GM21390 (cell line): Measurements from ENCODE around the gene SVIP.

Source experiments
- ATAC-seq: cut with Tn5 transposase; IDR thresholded peaks from one replicate; pipeline ENCODE4 v1.9.1; 2021; ENCODE audit not compliant: unreplicated experiment

The SVIP gene, protein sequence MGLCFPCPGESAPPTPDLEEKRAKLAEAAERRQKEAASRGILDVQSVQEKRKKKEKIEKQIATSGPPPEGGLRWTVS

DNA sequence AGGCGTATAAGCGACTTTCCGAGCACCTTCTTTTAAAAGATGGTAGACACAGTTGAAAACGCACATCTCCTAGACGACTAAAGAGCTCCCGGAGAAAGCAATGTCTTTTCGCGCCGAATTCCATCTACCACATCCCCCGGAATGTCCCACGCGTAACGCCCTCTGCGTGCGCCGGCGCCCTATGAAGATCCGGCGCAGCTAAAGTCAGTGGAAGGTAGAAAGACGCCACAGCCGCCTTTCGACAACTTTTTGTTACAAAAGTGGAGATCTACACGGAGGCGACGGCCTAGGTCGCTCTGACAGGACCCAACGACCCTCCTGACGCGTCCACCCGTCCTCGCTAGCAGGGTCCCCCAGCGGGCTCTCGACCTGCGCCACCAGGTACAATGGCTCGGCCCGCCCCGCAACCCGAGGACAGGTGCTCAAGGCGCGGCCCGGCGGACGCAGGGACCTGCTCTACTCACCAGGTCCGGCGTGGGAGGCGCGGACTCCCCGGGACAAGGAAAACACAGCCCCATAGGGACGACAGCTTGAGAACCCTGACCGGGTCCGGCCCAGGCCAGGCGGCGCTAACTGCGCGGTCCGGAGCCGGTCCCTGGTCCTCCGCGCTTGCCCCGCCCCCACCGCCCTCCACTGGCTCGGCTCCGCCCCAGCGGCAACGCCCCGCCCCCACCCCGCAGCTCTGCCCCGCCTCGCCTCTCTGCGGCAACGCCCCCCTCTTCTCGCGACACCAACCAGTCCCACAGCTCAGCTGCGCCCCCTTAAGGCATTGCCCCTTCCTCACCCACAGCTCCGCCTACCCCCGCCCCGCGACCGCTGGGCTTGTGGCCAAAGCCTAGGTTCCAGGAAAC lies at the start of gene SVIP:
Gene SVIP, minus strand, starts transcription at position 571 of the 851 bp plus-strand sequence. Its CDS starts 53 bp downstream, at position 518.
- ATAC-seq = peak; percentile 89

DNA sequence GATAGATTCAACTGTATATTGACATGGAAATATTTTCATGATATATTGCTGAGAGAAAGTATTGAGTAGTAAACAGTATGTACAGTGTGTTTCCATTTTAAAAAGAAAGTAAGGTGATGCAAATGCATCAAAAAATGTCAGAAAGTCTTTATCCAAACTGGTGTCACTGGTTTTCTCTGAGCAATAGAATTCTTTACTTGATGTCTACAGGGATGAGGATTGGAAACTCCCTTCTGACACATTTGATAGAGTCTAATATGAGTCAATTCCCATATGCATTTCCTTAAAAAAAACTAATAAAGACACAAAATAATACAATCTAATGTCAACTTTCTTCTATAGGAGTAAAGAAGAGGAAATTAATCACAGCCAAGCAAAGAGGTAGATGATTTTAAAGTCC lies 49.0 kb upstream of the SVIP start:
- ATAC-seq = no peak

DNA sequence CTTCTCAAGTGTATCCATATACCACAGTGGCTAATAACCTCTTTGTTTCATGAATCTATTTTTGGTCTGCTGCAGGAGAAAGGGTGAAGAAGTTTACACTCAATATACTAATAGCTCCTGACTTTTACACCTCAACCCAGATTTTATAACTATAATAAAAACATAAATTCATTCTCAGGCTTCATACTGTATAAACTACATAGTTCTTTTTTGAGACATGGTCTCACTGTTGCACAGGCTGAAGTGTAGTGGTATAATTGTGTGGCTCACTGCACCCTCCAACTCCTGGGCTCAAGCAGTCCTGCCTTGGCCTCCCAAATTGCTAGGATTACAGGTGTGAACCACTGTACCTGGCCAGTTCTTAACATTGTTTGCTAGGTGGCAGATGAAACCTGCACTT lies 48.4 kb upstream of the SVIP start:
- ATAC-seq = no peak

DNA sequence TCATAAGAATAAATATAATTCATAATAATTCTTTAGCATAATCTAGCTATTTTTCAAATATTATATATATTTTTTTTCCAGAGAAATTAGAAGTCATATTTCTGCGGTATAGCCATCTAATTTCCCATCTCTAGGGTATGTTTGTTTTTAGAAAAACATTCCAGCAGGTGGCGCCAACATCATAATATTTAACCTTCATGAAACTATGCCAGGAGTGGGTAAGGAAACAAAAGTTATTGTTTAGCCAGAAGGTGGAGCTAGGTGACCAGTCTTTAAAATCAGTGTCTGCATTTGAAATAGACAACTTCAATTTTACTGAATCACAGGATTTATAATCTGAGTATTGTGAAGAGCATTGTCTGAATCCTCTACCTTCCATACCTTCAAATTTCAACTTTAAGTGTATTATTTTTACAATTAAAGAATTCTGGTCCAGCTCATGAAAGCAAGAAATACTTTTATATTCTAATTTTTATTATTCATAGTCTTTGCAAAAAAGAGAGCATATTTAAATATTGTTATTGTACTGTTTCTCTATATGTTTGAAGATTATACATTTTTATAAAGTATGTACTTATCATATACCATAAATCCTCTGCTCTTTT lies 46.4 kb upstream of the SVIP start:
- ATAC-seq = peak; percentile 97

DNA sequence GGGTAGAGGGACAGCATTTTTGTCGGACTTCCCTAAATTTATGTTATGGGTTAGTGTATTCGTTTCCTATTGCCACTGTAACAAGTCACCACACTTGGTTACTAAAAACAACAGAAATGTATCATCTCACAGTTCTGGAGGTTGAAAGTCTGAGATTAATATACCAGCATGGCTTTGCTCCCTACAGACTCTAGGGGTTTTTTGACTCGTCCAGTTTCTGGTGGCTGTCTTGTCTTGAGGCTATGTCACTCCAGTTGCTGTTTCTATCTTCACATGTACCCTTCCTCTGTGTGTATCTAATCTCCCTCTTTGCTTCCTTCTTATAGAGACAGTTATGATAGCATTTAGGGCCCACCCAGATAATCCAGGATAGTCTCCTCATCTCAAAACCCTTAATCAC lies 39.7 kb upstream of the SVIP start:
- ATAC-seq = peak; percentile 63

DNA sequence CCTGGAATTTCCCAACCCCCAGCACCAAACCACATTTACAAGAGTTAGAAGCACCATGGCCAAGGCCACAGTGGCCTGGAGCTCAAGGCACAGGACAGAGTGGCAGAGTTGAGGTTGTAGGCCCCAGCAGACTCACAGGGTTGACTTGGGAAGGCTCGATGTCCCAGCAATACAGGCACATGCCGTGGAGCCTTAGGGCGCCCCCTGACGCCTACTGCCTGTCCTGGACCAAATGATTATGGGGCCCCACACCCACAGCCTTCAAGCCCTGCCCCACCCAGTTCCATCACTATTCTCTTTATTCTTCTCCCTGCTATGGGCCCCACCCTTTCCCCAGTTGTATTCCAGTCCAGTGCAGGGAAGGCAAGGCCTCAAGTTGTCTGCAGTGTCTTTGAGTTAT lies 30.6 kb upstream of the SVIP start, which contains the start of gene CCDC179:
Gene CCDC179, minus strand, starts transcription at position 234 of the 400 bp plus-strand sequence. Its CDS starts 53 bp downstream, at position 181.
- ATAC-seq = no peak

DNA sequence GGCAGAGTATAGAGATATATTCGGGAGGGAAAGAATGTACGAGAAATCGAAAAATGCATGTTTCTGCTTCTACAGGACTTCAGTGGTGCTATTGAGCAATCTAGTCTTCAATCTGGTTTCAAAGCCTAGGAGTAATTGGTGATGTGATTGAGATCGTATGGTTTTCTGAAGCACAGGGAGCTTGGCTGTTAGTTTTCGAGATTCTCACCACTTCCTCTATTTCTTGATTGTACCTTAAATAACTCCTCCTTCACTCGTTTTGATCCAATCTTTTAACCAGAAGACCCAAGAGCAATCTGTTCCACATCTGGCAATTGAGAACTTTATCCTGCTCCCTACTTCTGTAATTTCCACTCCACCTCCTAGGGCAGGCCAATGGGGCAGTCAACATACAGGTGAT lies 30.2 kb upstream of the SVIP start:
- ATAC-seq = no peak

DNA sequence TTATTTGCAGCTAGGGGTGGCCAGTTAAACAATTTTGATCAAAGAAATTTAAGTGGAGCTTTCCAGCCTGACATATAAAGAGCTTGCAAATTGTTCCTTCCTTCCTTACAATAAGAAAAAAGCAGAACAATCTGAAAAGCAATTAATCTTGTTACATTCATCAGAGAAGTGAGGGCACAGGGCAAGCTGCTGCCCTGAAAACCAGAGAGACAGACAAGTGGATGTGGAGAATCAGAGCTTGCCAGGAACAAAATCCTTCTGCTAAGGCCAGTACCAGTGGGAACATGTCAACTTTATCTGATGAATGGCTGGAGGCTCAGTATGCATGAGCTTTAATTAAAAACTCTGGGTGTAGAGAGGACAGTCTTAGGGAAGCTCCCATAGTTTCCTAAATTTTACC lies 21.9 kb upstream of the SVIP start:
- no peak for ATAC-seq

DNA sequence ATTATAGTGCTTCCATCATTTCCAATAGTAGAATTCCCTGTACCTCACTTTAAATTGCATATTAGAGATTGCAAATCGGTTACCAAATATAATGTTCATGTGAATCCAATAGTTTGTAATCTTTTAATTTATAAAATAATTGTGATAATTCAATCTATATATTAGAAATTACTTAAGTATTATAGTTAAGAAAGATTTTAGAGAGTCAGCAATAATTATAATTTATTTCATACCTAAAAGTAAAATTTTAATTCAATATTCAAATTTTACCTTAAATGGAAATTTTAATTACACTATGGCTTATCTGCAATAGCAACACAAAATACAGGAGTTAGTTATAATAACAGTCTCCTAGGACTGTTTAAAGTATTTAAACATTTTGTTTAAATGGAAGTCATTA lies 17.1 kb upstream of the SVIP start:
- no peak for ATAC-seq

DNA sequence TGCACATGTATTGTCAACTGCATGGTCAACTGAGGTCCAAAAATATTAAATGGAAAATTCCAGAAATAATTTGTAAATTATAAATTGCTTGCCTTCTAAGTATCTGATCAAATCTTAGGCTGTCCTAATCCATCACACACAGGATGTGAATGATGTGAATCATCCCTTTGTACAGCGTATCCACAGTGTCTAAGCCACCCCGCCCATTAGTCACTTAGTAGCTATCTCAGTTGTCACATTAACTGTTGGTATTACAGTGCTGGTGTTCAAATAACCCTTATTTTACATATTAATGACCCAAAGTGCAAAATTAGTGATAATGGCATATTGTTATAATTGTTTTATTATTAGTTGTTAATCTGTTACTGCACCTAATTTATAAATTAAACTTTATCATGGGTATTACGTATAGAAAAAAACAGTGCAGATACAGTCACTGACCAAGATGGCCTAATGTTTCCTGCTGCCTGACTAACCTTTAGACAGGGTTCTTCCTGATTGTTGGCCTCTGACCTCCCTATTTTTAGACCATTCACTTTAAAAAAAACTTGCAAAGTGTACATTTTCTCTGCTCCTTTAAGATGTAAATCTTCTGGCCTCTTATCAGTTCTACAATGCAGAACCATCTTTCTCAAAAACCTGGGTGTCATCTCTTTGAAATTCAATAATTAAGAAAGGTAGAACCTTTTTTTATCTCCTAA lies 2.9 kb upstream of the SVIP start:
- no peak for ATAC-seq

DNA sequence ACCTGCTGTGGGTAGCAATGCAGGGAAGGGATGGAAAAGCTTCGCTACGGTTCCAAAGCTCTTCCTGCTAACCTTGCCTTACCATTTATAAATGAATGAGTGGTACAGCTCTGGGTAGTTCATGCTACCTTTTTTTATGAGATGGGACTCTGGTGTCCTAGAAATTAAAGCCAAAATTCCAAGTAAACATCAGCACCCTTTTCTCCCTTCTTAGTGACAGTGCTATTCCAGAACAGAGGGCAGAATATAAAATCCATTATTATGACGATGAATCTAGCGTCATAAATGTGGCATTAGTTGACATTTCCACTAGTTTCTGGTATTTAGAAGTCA lies 447 bp upstream of the SVIP start:
- ATAC-seq = no peak

DNA sequence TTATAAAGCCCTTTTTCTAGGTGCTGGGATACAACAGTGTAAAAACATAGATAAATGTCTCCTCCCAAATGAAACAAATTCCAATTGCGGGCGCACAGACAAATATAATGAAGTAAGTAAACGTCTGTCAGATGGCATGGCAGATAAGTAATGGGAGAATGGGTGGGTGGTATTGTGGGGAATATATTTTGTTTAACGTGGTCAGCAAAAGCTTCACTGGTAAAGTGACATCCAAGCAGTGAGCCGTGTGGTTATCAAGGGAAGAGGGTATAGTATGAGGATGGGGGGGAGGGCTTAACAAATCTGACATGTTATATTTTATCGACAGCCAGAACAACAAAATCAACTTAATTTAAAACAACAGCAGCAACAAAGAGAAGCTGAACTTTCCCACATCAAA lies 1.2 kb downstream of the SVIP start:
- no peak for ATAC-seq

DNA sequence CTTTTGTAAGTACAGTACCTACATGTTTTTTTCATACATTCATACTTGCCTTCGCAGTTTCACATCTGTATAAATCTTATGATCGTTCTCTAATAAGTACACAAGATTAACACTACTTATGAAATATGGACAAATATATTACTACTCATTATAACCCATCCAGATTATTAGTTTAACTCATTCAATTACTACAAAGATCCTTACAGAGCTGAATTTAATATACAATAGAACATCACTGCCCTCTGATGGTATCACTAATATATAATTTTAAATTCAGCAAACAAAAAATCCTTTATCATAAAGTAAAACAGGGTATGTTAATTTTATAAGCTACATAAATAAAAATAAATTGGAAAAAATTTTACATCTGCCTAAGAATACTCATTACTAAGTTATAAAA lies 7.4 kb downstream of the SVIP start:
- ATAC-seq = no peak

DNA sequence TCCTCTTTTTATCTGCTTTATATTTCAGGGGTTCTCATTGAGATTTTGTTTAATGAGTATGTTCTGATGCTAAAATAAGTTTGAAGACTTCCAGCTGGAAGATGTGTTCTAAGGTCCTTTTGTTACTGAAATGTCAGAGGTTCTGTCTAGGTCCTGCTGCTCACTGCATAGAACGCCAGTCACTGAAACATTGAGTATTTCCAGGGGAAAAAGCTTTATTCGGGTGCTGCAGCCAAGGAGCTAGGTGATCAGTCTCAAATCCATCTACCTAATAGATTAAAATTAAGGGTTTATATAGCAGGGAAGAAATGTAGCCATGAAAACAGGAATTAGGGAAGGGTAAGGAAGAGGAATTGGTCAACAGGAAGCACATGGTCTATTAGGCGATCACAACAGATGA lies 19.7 kb downstream of the SVIP start:
- ATAC-seq = no peak

DNA sequence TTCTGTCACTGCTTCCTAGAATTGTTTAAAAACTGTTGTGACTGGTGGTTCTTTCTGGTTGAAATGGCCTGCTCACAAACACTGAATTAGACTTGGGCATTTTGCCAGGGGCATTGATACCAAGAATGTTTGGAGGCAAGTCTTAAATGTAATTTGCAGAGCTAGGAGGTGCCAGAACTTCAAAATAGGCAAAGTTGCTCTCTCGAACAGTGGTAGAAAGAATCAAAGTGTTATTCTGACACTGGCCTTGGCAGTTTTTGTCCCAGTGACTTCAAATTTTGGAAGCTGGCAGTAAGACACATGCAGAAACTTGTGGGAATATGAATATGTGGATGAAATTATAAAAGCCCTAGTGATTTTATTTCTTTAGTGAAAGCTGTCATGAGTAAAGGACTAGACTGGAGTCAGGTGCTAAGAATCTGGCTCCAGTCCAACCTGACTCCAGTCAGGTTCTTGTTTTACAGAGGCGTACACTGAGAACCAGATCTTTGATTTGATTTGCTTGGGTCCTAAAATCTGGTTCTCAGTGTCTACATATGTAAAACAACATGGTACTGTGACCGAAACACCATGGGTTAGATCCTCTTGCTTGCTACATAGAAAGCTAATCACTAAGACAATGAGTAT lies 20.9 kb downstream of the SVIP start:
- ATAC-seq = peak; percentile 22

DNA sequence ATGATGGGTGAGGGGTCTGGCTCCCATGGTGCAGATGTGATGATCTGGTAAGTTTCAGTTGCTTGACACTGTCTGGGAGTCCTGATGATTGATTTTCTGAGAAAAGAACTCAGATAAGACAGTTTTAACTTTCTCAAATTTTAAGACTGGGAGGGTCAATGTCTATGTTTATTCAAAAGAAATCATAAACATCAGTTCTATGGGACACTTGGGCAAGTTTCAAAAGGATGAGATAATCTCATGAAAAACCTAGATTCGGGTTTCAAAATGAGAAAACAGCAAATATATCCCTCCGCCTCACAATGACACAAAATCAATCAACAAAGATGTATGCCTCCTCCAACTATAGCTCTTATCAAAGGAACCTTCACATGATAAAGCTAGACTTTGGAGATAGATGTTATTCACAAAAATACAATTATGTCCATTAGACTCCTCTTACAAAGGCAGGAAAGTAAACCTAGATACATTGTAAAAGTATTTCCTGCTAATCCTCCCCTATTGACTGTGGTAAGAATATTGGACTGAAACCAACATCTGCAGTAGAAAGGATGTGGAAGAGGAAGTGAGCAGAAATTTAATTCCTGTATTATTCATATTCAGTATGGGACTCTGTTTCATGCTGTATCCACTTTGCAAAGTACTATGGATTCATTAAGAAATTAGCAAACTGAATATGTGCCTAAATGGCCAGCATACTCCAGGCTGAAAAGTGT lies 21.6 kb downstream of the SVIP start:
- ATAC-seq = peak; percentile 92

DNA sequence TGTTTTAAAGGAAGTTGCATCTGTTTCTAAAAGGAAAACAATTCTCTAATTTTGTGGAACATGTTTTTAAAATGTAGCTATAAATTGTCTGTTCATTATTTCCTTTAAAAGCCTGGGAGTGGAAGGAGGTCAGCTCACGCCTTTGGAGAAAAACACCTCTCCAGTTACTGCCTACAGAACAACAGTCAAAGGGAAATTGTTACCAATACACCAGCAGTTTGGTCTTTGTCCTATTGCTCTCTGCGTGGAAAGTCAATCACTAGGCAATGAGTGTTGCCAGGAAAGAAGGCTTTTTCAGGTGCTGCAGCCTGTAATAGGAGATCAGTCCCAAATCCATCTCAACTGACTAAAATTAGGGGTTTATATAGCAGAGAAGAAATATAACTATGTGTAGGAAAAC lies 22.2 kb downstream of the SVIP start:
- ATAC-seq = no peak

DNA sequence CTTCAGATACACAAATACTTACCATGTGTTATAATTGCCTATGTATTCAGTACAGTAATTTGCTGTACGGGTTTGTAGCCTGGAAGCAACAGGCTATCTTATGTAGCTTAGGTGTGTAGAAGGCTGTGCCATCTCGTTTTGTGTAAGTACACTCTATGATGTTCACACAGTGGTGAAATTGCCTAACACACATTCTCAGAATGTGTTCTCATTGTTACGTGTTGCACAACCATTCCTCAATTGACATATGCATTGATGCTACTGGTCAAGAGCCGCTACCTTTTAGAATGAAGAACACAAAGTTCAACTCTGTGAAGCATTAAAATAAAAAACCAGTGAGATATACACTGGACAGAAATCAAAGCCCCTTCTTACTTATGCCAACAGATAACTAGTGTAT lies 26.7 kb downstream of the SVIP start:
- no peak for ATAC-seq

DNA sequence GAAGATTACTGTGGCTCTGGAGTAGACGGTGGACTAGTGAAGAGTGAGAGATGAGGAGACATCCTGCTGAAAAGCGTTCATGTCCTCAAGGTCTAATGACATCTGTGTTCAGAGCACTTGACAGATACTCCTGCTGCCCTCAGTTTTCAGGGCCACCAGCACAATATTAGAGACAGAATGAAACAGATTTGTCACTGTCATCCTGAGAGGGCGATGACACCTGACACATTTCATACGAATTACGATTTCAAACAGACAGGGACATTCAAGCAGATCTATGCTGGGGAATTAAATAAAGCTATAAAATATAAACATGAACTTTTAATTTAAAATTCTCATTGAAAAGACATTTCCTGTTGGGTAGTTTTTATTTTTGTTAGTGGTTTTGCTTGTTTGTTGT lies 29.1 kb downstream of the SVIP start:
- ATAC-seq = no peak

DNA sequence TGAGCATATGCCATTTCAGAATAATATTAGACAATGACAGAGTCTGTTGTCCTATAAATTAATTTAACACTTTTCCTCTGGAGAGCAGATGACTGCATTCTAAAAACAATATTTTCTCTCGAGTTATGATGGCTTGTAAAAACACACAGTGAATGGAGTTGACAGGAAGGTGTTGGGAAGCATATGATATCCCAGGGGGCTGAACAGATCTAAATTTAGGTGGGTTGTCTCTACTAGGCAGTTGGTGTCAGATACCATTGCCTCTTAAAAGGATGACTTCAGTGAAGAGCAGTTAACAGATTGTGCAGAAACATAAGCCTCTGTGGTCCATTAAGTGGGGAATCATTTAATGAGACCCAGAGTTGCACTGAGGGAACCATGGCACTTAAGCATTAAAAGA lies 30.7 kb downstream of the SVIP start:
- no peak for ATAC-seq

DNA sequence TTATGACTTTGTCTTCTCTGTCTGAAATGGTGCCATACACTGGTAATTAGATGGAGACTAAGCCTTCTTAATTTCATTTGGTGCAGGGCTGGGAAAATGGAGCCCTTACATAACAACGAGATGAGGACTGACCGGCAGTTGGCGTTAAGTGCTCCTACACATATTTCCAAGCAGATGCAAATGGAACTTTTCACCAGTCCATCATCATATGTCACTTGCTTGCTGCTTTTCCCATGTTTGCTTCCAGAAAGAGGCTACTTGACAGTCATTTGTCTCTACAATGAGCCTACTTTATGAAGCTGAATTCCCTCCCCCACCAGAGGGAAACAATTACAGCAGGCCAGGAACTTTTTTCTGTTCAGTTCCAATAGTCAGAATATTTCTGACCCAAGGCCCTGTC lies 32.6 kb downstream of the SVIP start:
- ATAC-seq = no peak
